HG03354 (cell line): ENCODE measurements around the gene CBARP.

Experiments used
- ATAC-seq: cut with Tn5 transposase; IDR thresholded peaks from one replicate; pipeline ENCODE4 v1.9.1; 2021; ENCODE audit warnings: mild to moderate bottlenecking; ENCODE audit not compliant: unreplicated experiment, poor library complexity, severe bottlenecking

Gene CBARP

DNA sequence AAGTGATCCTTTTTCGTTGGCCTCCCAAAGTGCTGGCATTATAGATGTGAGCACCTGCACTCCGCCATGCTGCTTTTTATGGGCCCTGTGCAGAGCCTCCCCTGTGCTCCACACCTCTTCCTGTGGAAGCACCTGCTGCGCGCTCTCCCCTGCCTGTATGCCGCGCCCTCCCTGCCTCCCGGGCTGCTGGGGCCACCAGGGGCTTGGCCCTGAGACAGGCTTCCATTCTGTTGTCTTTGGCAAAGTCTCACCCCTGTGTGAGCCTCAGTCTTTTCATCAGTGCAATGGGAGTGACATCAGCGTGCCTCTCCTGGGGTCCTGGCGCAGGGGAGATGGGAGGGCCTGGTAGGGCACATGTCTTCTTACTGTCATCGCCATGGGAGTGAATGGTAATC lies 38.8 kb upstream of the CBARP start:
- no peak for ATAC-seq

- ATAC-seq = no peak
These were observed 38.3 kb upstream of the CBARP start for GRCh38 chr19:1275976-1276627.

GRCh38 chr19:1275260-1275975 lies 37.6 kb upstream of the CBARP start, which contains the start of gene FAM174C:
Gene FAM174C (plus strand): TSS chr19:1275530. CDS start chr19:1275550, 20 bp downstream.
- peak; percentile 78 for ATAC-seq

DNA sequence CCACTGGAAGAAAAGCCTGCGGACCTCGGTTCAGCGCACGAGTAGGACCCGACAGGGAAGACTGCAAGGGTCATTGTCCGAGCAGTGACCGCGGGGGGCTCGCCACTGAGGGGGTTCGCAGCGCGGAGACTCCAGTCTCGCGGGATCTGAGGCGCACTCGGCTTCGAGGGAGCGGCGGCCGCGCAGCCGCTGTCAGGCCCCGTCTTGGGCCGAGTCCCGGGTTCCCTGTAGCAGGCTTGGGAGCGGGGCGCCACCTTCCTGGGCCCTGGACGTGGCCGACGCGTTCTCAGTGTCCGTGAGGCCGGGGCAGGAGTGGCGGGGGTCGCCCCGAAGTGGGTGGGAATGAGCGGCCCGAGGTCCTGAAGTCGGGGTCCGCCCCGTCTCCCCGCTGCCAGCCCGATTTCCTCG lies 37.1 kb upstream of the CBARP start:
- ATAC-seq = peak; percentile 16

DNA sequence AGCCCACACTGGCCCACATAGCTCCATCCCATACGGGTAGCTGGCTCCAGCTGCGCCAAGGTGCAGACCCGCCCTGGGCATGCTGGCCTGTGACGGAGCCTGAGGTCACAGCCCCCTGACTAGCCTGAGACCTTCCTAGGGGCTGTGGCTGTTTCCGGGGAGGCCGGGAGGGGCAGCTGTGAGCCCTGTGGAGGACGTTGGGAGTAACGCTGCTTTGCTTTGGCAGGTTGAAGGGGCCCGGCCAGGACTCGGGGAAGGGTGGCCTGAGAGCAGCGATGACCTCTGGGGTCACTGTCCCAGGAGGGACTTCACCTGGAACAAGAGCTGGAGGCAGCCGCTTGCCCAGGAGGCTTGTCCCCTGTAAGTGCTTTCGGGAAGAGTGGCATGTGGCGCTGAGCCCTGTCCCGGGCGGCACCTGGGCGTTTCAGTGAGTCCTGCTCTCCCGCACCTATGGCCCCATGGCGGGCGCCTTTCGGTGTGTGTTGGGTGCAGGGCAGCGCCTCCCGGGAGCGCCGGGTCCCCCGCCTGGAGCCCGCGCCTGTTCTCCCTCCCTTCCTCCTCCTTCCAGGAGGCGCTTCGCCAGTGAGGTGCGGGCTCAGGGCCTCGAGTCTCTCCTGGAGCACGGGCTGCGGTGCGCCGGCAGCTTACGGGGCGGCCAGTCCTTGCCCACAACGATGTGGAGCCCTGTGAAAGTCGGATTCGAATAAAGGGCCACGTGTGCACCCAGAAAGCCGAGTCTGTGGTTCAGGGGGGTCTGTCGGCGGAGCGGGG lies 36.5 kb upstream of the CBARP start:
- ATAC-seq = no peak

- no peak for ATAC-seq
These were observed 35.6 kb upstream of the CBARP start for GRCh38 chr19:1273263-1274041.

- ATAC-seq = no peak
These were observed 34.8 kb upstream of the CBARP start for GRCh38 chr19:1272423-1273262.

DNA sequence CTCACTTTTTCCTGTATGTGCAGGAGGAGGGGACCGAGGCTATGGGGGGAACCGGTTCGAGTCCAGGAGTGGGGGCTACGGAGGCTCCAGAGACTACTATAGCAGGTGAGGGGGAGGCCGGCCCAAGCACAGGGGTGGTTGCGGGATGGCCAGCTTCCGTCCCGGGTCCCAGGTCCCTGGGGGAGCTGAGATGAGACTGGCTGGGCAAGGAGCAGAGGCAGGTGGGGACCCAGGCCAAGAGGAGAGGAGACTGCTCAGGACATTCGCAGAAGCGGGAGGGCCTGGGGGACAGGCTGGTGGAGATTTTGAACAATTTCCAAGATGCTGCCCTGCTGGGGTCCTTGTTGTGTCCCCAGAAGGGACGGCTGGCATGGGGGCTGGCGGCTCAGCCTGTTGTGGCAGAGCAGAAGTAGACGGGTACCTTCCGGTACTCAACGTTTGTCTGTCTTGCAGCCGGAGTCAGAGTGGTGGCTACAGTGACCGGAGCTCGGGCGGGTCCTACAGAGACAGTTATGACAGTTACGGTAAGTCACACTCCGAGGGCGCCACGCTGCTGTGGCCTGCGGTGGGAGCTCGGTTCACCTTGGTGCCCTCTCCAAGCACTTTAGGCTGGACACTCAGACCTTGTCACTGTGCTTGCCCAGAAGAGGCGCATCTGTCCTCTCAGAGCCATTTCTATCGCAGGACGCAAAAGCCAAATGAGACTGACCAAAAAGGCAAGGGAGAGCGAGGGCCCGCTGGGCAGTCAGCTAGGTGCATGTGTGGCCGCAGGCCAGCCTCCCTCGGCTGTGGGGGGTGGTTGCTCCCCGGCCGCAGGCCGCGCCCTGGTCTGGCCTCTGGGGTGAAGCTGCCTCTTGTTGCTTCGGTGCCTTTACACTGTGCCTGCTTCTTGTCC lies 34.0 kb upstream of the CBARP start:
- ATAC-seq = no peak

DNA sequence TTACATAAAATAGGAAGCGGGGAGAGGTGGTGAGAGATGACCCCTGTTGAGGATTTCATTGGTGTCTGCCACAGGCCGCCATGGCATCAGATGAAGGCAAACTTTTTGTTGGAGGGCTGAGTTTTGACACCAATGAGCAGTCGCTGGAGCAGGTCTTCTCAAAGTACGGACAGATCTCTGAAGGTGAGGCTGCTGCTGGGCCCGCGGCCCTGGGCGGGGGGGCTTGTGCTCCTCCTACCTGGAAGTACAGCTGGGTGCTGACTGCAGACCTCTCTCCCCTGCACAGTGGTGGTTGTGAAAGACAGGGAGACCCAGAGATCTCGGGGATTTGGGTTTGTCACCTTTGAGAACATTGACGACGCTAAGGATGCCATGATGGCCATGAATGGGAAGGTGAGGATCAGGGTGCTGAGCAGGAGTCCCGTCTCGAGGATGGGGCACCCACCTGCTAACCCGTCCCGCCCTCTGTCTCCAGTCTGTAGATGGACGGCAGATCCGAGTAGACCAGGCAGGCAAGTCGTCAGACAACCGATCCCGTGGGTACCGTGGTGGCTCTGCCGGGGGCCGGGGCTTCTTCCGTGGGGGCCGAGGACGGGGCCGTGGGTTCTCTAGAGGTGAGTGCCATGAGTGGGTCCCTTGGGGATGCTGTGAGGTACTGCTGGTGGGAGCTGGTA lies 33.2 kb upstream of the CBARP start:
- no peak for ATAC-seq

DNA sequence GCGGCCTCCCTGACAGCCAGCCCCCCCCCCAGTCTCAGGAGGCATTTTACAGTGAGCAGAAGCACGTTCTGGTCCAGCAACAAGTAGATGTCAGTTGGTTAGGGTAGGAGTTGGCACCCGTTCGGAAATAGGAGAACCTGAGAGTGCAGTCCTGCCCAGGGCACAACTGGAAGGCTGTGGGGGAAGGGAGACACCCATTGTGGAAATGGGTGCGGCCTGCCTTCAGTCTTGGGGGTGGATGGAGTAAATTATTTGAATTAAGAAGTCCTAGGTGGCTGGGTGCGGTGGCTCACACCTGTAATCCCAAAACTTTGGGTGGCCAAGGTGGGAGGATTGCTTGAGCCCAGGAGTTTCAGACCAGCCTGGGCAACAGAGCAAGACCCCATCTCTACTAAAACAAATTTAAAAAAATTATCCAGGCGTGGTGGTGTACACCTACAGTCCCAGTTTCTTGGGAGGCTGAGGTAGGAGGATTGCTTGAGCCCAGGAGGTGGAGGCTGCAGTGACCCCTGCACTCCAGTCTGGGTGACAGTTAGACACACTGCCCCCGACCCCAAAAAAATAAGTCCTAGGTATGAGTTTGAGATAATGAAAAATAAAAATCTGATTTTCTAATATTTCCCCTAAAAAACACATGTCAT lies 32.5 kb upstream of the CBARP start:
- ATAC-seq = no peak

- peak; percentile 28 for ATAC-seq
These were observed 31.8 kb upstream of the CBARP start for GRCh38 chr19:1269478-1270212.

GRCh38 chr19:1269065-1269477 lies 31.3 kb upstream of the CBARP start, which contains the start of gene CIRBP:
Gene CIRBP (plus strand): TSS chr19:1269332. CDS start chr19:1270934, 1,602 bp downstream.
- ATAC-seq = peak; percentile 56

- no peak for ATAC-seq
These were observed 30.6 kb upstream of the CBARP start for GRCh38 chr19:1268226-1269064.

DNA sequence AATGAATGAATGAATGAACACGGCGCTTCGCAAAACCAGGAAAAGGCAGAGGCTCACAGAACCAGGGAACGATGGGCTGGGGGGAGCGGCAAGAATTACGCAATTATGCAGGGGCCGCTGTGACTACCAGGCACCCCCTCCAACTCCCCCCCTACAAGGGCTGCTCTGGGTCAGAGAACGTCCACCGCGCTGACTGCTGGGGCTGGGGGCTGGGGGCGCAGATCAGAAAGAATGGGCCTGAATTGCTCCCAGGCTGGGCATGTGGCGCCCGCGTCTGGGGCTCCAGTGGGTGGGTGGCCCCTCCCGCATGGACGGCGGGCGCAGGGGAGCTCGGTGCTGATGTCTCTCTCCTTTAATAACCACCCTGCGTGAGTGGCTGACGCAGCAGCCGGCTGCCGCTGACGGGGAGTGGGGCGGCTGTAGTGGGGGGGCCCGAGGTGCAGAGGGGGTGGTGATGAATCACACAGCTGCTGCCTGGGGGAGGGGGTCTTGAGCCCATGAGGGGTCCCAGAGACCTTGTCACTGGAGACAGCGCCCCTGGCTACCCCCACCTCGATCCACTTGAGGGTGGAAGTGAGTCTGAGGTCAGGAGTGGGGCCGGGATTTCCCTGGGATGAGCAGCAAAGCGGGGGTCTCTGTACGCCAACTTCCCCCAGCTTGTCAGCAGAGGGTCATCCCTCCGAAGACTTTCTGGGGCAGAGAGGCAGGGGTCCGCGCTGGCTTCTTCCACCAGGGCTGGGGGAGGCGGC lies 29.8 kb upstream of the CBARP start:
- ATAC-seq = no peak

- peak; percentile 18 for ATAC-seq
These were observed 29.2 kb upstream of the CBARP start for GRCh38 chr19:1266916-1267476.
